Stimulated activated CD4-positive, alpha-beta T cell treated with anti-CD3 and anti-CD28 coated beads, Interleukin-15, amount 100 ng/mL, for 24 hours (primary cell): ENCODE results near the gene HKDC1.
"Not testable (repeated sequence)": the region's sequence is repeated elsewhere in the genome, so short reads cannot be mapped to it uniquely, and the experiment has no call there.

Experiments used
- DNase-seq: peaks from one replicate; pipeline ENCODE4 v3.0.0-alpha.2; 2020

Gene HKDC1

DNA sequence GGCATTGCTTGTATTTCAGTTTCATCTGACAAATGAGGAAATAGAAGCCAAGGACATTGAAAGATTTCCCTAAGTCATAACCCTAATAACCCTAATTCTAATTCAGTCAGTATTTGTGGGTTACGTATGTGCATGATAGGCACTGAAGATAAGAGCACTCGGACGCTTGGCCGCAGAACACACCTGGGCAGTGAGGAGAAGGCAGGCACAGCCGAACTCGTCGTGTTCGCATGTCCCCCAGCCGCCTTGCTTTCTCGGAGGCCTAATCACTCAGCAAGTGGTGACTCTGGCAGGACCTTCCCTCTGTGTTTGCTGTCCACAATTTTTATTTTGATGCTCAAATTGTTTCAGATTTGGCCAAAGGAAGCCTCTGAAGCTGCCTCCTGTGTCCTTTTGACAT, 23.7 kb downstream of the HKDC1 start:
- DNase-seq: no peak

DNA sequence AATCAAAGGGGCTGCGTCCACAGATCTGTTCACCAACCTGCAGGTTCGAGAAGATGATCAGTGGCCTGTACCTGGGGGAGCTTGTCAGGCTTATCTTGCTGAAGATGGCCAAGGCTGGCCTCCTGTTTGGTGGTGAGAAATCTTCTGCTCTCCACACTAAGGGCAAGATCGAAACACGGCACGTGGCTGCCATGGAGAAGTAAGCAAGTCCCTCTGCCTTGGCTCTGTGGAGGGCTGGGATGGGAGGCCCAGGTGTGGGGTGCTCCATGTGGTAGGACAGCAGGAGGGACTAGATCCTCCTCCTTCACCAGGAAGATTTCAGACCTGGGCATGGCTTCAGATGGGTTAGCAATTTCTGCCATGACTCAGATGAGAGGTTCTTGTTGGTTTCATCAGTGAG, 25.9 kb downstream of the HKDC1 start:
- DNase-seq: no peak

DNA sequence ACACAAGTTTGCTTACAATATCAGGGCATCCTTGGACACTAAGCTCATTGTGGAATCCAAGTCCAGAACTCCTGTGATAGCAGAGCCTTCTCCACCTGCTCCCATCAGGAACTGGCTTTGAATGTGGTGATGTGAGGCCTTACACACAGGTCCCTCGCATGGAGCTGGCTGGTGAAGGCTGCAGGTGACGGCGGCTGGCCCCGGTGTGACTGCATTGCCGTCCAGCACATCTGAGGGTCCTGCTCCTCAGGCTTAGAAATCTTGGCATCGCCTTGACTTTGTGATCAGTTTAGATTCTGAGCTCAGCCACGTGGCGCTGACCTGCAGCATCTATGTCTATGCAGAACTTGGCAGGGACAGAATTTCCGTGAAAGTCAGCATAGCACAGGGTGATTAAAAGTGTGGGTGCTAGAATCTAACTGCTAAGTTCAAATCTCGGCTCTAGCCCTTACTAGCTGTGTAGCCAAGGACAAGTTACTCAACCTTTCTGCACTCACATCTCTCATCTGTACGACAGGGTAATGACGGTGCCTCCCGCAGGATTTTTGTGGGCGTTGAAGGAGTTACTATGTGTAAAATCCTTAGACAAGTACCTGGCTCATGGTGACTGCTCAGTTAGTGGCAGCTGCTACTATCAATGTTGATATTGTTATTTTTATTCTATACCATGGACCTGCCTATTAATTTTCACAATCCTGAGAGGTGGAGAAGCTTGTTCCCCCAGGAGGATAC, 26.6 kb downstream of the HKDC1 start:
- DNase-seq: no peak

DNA sequence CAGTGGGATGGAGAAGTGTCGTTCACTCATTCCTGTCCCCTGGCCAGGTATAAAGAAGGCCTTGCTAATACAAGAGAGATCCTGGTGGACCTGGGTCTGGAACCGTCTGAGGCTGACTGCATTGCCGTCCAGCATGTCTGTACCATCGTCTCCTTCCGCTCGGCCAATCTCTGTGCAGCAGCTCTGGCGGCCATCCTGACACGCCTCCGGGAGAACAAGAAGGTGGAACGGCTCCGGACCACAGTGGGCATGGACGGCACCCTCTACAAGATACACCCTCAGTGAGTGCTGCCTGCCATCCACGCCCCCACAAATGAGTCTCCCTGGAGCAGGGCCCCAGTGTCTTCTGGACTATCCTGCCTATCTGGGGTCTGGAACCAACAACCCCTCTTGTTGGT, 27.2 kb downstream of the HKDC1 start:
- DNase-seq: no peak

DNA sequence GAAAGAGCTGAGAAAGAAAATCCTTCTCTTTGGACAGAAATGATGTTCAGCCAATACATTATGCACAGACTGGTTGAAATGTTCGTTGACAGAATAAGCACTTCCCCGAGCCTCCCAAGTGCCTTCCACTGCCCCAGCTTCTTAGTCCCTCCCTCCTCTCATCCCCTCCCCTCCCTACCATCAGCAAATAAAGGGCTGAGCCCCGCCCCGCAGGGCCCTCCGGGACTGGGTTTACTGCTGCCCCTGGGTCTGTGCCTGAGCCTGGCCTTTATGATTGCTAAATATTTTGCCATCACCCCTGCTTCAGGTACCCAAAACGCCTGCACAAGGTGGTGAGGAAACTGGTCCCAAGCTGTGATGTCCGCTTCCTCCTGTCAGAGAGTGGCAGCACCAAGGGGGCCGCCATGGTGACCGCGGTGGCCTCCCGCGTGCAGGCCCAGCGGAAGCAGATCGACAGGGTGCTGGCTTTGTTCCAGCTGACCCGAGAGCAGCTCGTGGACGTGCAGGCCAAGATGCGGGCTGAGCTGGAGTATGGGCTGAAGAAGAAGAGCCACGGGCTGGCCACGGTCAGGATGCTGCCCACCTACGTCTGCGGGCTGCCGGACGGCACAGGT, 28.1 kb downstream of the HKDC1 start:
- no peak for DNase-seq

DNA sequence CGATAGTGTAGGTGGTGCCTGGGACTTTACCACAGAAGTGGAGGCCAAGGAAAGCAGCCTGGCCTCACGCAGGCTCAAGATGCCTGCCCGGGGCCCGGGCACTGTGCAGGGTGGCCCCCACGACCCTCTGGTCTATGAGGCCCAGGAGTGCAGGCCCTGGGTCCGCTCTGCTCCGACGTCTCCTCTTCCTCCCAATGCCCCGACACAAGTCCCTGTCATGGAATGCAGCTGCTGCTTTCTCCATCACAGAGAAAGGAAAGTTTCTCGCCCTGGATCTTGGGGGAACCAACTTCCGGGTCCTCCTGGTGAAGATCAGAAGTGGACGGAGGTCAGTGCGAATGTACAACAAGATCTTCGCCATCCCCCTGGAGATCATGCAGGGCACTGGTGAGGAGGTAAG, 29.9 kb downstream of the HKDC1 start:
- no peak for DNase-seq

DNA sequence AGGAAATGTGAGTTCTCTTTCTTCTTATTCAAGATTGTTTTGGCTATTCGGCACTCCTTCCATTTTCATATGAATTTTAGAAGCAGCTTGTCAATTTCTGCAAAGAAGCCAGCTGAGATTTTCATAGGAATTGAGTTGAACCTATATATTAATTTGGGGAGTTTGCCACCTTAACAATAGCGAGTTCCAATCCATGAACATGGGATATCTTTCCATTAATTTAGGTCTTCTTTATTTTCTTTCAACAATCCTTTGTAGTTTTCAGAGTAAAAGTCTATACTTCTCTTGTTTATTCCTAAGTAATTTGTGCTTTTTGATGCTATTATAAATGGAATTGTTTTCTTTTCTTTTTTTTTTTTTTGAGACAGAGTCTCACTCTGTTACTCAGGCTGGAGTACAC, 31.3 kb downstream of the HKDC1 start:
- not testable (repeated sequence) for DNase-seq

DNA sequence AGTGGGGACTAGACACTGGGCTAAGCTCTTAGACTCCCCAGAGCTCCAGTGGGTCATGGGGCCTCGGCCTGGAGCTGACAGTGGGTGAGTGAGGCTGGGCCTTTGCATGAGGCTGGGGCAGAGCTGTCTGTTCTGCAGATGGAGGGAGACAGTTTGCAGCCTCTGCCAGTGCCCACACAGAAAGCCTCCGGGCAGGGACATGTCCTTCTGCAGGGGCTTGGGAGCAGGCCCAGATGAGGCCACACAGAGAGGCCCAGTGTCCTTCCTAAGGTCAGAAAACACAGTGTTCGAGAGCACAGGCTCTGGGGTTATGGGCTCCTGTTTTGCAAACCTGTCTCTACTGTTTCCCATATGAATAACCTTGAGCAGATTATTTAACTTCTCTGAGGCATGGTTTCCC, 33.0 kb downstream of the HKDC1 start:
- DNase-seq: no peak

DNA sequence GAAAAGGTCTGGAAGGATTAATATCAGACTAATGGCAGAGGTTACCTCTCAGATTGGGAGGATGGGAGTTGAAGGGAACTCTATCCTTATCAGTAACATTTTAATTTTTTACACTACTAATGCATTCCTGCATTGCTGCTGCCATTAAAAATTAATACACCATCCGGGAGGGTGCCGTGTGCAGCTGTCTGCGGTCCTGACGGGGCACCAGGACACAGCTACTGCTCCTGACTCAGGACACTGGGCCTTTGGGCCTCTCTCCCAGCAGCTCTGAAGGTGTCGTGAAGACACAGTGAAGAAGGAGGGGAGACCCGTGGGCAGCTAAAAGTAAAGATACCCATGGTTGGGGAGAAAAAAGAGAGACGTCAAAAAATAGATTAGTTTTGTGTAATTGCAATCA, 34.7 kb downstream of the HKDC1 start:
- DNase-seq: no peak

DNA sequence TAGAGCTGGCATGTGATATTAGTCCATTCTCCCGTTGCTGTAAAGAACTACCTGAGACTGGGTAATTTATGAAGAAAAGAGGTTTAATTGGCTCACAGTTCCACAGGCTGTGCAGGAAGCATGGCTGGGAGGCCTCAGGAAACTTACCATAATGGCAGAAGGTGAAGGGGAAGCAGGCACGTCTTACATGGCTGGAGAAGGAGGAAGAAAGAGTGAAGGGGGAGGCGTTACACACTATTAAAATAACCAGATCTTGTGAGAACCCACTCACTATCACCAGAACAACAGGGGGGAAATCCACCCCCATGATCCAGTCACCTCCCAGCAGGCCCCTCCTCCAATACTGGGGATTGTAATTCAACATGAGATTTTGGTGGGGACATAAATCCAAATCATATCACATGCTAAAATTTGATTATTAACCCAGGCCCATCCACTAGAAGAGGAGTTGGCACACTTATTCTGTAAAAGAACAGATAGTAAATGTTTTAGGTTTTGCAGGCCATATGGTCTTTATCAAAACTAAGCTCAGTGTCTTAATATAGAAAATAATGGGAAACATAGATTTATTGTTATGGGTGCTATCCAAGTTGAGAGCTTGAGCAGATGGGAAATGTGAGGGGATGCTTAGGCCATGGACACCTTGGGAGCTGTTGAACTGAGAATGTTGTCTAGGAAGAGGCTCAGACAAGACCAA, 39.6 kb downstream of the HKDC1 start:
- DNase-seq: no peak

DNA sequence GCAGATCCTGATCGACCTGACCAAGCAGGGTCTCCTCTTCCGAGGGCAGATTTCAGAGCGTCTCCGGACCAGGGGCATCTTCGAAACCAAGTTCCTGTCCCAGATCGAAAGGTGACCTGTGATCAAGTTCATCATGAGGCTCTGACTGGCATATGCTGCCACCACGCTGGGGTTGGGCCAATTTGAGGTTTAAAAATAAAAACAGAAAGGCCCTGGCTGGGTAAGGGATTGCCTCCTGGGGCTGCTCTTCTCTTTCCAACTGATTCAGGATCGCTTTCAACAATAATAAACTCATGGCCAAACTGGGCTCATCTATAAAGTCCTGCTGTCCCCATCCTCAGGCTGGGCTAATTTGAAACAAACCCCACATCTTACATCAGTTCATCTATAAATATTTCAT, 41.1 kb downstream of the HKDC1 start:
- no peak for DNase-seq

DNA sequence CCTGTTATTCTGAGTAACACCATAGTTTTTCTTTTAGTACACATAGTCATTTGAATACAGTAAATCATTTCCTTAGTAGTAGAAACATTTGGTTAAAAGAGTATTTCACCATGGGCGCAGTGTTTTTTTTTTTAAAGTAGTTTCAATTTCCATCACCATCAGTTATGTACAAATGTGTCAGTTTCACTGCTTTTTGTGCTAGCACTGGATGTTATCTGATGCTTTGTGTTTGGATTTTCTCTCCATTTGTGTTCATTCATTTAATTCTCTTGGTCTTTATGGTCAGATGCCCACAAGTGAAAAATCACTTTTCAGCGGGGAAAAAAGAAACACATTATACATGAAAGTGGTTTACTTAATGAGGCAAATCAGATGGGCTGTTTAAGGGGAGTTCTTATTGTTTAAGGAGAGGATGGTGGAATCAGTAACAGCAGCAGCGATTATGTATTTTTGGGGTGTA, 42.2 kb downstream of the HKDC1 start:
- no peak for DNase-seq

DNA sequence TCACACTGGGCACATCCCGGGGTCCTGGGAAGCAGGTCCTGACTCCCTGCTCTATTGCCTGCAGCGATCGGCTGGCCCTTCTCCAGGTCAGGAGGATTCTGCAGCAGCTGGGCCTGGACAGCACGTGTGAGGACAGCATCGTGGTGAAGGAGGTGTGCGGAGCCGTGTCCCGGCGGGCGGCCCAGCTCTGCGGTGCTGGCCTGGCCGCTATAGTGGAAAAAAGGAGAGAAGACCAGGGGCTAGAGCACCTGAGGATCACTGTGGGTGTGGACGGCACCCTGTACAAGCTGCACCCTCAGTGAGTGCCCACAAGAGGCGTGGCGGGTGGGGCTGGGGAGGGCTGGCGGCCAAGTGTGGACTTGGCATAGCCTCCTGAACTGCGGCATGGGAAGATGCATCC, 45.4 kb downstream of the HKDC1 start:
- no peak for DNase-seq

DNA sequence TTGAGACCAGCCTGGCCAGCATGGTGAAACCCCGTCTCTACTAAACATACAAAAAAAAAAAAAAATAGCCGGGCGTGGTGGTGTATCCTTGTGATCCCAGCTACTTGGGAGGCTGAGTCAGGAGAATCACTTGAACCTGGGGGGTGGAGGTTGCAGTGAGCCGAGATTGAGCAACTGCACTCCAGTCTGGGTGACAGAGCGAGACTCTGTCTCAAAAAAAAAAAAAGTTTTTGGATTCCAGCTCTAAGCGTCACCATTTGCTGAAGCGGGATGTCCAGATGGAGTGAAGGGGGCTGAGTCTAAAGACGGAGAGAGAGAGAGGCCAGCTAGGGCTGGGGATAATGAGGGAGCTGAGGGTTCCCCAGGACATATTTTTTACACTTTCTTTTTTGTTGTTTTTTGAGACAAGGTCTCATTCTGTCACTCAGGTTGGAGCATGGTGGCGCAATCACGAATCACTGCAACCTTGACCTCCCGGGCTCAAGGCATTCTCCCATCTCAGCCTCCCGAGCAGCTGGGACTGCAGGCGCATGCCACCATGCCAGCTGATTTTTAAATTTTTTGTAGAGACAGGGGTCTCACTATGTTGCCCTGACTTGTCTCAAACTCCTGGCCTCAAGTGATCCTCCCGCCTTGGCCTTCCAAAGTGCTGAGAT, 48.8 kb downstream of the HKDC1 start:
- DNase-seq: no peak

DNA sequence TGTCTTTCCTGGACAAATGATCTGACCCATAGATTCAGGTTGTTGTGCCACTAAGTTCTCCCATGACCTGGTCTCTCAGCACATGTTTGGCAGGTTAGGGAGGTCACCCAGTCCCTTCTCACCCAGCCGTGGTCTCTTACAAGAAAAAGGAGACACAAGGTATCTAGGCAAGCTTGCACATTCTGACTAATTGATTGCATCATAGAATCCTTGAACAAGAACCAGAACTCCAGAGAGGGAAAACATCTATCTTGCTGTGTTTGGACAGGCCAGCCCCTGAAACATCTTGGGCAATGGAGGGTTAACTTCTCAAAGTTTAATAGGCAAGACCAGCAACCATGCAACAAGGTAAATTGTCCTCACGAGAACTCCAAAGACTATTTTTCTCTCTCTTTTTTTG, 49.6 kb downstream of the HKDC1 start:
- no peak for DNase-seq

DNA sequence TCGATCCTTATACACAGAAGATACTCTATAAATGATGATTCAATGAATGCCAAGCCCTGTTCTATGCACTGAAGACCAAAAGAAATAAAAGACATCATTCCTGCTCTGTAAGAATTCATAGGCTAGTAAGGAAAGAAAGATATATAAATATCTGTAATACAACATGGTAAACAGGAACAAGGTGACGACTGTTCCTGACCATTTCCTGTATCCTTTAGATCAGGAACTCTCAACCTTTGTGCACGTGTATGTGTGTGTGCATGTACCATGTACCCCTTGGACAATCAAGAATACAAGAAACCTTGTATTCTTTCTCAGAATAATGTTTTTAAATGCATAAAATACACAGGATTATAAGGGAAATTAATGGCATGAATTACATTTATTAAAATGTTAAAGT, 50.9 kb downstream of the HKDC1 start:
- DNase-seq: no peak

DNA sequence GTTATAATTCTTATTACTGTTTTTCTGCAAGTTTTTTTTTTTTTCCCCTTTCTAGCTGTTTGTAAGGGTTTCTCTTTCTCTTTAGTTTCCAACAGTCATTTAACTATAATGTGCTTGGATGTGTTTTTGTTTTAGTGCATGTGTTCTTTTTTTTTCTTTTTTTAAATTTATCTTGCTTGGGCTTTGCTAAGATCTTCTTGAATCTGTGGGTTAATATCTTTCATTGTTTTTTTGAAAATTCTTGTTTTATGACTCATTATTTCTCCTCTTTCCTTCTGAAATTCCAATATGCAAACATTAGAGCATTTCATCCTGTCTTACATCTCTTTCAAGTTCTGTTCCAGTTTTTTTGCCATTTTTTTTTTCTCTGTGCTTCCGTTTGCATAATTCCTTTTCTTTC, 52.5 kb downstream of the HKDC1 start:
- DNase-seq: no peak

DNA sequence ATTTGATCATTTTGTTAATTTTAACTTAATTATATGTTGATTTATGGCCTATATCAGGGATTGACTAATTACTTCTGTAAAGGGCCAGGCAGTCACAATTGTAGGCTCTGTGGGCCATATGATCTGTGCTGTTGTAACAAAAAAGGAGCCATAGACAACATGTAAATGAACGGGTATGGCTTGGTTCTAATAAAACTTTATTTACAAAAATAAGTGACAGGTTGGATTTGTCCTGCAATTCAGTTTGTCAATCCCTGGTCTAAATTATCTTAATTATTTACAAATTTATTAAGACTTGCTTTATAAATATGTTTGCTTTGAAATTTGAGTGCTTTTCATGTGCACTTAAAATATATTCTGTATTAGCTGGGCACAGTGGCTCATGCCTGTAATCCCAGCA, 55.3 kb downstream of the HKDC1 start:
- DNase-seq: no peak

DNA sequence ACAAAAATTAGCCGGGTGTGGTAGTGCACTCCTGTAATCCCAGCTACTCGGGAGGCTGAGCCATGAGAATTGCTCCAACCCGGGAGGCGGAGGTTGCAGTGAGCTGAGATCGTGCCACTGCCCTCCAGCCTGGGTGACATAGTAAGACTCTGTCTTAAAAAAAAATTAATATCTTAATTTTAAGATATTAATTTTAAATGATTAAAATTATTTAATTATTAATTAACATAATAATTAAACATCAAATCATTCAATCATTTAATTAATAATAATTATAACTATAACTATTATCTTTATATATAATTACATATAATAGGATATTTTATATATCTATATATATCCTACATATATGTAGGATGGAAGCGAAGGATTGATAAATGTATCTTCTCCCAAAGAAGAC, 56.4 kb downstream of the HKDC1 start:
- no peak for DNase-seq

DNA sequence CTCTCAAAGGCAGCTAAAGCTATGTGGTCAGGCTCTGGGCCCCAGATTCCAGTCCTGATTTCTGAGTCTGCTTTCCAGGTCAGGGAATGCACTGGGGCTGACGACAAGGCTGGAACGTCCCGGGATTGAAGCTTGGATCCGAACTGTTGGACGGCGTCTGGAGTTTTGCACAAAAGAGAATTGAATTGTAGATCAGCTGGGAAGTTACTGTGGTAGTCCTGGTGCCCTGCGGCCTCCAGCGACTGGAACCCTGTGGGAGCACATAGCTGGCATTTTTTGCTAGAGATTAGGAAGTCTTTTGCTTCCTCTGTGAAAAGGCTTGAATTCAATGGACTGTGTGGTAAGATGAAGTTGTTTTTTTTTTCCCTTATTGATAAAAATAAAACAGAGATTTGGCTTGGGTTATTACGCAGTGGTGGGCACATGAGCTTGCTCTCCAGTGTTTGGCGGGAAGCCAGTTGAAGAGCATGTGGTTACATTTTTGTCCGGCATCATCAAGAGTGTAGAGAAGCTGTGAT, 58.4 kb downstream of the HKDC1 start, which contains the start of gene HK1:
TSS of gene HK1 (plus strand) at position 51 of the 518 bp plus-strand sequence.
- no peak for DNase-seq

DNA sequence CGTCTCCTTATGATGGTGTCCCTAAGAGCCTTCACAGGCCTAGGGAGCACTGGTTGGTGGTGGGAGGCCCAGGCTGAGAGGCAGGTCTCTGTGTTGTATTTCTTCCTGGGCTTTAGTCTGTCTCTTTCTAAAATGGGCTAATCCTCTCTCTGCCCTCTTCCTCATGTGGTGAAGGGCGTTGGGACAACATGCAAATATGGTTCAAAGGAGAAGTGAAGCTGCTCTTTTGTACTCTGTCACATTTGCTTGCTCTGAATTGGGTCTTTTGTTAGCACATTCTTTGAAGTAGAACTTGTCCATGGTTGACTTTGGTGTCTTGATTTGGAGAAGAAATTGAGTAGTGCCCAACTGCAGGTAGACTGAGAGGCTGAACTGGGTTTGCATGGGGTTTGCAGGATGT, 59.0 kb downstream of the HKDC1 start:
- no peak for DNase-seq

DNA sequence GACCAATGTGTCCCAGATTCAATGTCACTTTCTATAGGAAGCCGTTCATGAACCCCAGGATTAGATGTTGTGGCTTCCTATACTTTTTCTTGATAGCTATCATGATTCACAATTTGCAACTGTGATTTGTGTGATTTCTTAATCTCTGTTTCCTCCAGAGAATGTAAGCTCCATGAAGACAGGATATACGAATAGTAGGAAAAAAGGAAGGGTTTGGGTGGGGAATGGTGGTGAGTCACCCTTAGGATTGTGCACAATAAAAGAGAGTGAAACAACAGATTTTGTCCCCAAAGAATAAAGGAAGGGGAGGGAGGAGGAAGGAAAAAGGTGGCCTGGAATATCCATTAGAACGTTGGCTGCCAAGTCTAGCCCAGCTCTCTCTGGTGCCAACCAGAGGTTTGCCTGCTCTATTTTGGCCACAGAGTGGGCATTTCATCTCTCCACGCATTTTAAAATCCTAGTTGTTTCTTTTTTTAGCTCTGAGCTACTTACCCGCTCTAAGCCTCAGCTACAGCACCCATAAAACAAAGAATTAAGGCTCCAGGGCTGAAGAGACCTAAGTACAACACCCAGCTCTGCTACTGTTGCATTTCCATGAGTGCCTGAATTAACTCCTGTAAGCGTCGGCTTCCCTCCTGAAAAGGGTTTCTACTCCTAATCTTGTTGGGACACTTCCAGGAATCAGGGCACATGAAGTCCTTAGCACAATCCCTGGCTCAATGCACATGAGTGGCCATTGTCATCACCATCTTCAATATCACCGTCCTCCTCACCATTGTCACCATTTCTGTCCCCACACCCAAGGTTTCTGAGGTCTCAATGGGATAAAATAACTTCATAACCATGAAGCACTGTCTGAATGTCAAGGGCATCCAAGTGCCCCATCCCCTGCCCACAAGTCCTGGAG, 61.6 kb downstream of the HKDC1 start:
- no peak for DNase-seq
